Measurements from ENCODE around the gene PRDM7.

PRDM7 gene

DNA sequence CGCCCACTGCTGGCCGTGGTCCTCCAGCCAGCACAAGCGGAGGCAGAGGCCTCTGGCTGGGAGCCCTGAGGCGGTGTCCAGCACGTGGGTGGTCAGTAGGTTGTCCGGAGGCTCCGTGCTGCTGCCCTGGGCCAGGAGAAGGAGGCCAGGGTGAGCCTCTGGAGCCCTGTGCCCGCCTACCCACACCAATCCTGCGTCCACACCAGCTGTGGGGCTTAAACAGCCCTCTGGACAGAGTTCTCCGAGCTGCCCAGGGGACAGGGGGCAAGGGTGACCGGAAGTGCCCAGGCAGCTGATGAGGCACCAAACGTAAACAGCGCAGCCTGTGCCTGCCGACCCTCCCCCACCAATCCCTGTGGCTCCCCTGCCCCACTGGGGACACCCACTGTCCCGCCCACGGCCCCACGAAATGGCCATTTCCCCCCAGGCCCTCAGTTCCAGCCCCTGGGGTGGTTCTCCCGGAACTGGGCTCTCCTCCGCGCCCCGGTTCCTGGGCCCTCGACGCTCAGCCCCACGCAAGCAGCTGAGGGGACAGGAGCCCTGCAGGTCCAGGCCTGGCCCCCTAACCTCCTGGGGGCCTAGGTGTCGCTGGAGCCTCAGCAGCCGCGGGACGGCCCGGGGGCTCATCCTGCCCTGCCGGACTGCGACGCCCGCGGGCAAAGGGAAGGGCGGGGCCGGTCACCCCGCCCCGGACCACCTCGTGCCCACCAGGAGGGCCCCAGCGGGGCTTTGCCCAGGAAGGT is 30.0 kb downstream of the PRDM7 start:
- DNase-seq (ENCODE audit: extremely low spot score), result no peak
- no peak for TF ChIP-seq HDGF (IDR thresholded peaks at IDR 0.05; ENCODE audit: borderline replicate concordance)
- TF ChIP-seq L3MBTL2 (conservative IDR thresholded peaks at IDR 0.05), result peak; percentile 66
- POLR2A ChIA-PET, result interaction anchor here (0.6 to 1.4 kb wide), 8 partner anchors 10 to 327 kb away, joined by 3 to 5 read pairs (median 4); partner anchors contain the start of gene DBNDD1
- CTCF ChIA-PET, result no interaction called here

DNA sequence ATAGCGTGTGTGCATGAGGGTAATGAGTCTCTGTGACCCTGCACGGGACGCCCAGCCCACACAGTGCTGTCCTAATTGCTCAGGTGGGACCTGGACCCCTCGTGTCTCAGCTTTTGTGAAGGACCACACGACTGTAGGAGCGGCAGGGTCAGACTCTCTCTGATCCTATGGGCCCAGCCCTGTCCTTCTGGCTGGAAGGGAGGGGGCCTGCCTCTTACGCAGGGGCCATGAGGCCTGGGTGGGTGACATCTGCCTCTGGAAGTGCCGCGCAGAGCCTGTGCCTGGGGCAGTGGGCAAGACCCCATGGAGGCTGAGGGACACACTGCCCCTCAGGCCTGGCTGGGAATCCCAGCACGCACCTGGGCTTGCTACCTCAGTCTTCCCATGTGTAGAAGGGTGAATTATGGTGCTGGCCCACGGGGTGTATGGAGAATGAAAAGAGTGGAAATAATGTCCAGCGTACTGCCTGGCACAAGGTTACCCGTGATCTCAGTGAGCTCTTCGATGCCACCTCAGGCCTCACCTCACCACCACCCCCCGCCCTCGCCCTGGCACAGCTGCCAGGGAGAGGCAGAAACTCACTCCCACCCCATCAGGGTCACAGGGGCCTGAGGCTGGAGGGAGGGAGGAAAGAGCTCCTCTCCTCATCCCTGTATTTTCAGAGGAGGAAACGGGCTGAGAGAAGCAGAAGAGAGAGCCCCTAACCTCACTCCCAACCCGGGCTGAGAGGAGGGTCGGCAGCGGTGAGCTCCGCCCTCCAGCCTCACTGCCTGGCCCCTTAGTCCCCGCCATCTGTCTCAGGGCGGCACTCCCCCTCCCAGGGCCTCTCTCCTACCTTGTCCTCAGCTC is 30.8 kb downstream of the PRDM7 start:
- peak; percentile 46 for DNase-seq (ENCODE audit: extremely low spot score)
- ChIA-PET POLR2A (interaction anchor here (0.6 to 1.4 kb wide), 8 partner anchors 9 to 326 kb away, joined by 3 to 5 read pairs (median 4); partner anchors contain the start of gene DBNDD1), CTCF (no interaction called here)
- no peak for TF ChIP-seq TARDBP (IDR thresholded peaks at IDR 0.05)
- TF ChIP-seq NFRKB (IDR thresholded peaks at IDR 0.05), result no peak
- no peak for TF ChIP-seq L3MBTL2 (conservative IDR thresholded peaks at IDR 0.05)
- TF ChIP-seq LEF1 (IDR thresholded peaks at IDR 0.05; ENCODE audit: borderline replicate concordance), result no peak

DNA sequence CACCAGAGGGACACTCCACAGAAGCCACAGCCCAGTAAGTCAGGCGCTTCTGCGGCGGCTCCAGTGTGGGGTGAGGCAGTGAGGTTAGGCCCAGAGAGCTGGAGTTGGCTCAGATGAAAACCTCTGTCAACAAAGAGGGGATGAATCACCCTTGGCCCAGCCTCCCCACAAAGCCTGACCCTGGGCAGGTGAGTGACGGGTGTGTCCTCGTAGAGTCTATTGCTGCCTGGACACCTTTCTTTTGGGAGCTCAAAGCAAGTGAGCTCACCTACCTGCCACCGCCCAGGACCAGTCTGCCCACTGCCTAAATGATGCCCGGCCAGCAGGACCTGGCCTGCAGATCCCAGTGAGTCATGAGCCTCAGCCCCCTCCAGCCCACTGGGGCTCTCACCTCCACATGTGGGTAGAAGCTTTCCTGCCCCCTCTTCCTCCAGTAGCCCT is 33.0 kb downstream of the PRDM7 start:
- CTCF ChIA-PET, result no interaction called here
- no peak for DNase-seq (ENCODE audit: extremely low spot score)
- POLR2A ChIA-PET, result no interaction called here
- TF ChIP-seq HDGF (IDR thresholded peaks at IDR 0.05; ENCODE audit: borderline replicate concordance) (no peak), LEF1 (IDR thresholded peaks at IDR 0.05; ENCODE audit: borderline replicate concordance) (no peak), CTBP1 (IDR thresholded peaks at IDR 0.05; ENCODE audit: borderline replicate concordance) (no peak), NFRKB (IDR thresholded peaks at IDR 0.05) (no peak), FOXK2 (IDR thresholded peaks at IDR 0.05) (no peak), SUZ12 (IDR thresholded peaks at IDR 0.05) (no peak), ELF4 (IDR thresholded peaks at IDR 0.05) (no peak), ZNF384 (IDR thresholded peaks at IDR 0.05) (no peak), SP1 (IDR thresholded peaks at IDR 0.05) (no peak)

DNA sequence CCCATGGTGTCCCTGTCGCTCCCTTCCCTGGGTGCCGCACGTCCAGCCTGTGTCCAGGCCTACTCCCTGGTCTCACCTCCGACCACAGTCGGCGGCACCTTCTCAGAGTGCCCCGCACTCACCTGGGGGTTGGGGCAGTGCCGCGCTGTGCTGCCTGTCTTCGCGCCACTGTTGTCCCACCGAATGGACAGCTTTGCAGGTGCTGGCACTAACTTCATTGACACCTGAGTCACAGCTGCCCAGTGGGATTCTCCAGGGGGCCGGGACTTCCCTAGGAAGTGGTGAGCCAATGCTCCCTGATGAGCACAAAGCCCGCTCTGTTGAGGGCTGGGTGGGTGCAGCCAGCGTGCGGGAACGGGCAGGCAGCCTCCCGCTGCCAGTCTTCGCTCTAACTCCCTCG is 33.6 kb downstream of the PRDM7 start:
- ChIA-PET CTCF (no interaction called here), POLR2A (no interaction called here)
- DNase-seq (ENCODE audit: extremely low spot score), result no peak
- TF ChIP-seq LEF1 (IDR thresholded peaks at IDR 0.05; ENCODE audit: borderline replicate concordance), result no peak
- no peak for TF ChIP-seq FOXA1 (IDR thresholded peaks at IDR 0.05)
- TF ChIP-seq FOXK2 (IDR thresholded peaks at IDR 0.05), result no peak
- TF ChIP-seq SP1 (IDR thresholded peaks at IDR 0.05), result no peak

DNA sequence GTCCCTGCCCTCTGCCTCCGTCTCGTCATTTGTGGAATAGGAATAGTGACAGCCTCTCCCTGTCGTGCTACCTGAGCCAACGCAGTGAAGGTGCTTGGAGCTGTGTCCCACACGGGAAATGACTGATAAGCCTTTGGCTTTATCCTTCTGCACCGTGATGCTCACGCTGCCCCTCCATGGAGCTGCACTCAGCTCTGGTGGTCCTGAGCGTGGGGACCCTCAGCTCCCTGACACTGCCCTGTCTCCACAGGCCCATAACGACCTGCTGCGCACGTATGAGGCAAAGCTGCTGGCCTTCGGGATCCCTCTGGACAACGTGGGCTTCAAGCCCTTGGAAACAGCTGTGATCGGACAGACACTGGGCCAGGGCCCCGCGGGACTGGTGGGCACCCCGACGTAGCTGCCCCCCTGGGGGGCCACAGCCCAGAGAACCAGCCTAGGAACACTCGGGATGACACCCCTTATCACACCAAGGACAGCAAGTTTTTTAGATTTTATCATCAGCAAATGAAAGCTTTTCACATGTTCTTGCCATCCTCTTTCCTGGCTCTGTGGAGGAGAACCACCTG is 34.1 kb downstream of the PRDM7 start:
- no peak for DNase-seq (ENCODE audit: extremely low spot score)
- ChIA-PET CTCF (no interaction called here), POLR2A (no interaction called here)
- TF ChIP-seq CTBP1 (IDR thresholded peaks at IDR 0.05; ENCODE audit: borderline replicate concordance) (no peak), L3MBTL2 (conservative IDR thresholded peaks at IDR 0.05) (no peak), TARDBP (IDR thresholded peaks at IDR 0.05) (no peak), HDGF (IDR thresholded peaks at IDR 0.05; ENCODE audit: borderline replicate concordance) (no peak), SP1 (IDR thresholded peaks at IDR 0.05) (no peak), ZNF384 (IDR thresholded peaks at IDR 0.05) (no peak), FOXK2 (IDR thresholded peaks at IDR 0.05) (no peak), FOXA1 (IDR thresholded peaks at IDR 0.05) (no peak), ARNT (IDR thresholded peaks at IDR 0.05) (no peak), SUZ12 (IDR thresholded peaks at IDR 0.05) (no peak), NFRKB (IDR thresholded peaks at IDR 0.05) (no peak), LEF1 (IDR thresholded peaks at IDR 0.05; ENCODE audit: borderline replicate concordance) (no peak), BHLHE40 (IDR thresholded peaks at IDR 0.05; ENCODE audit: borderline replicate concordance) (no peak), ELF4 (IDR thresholded peaks at IDR 0.05) (no peak)
- TF ChIP-seq, protein P1, sequence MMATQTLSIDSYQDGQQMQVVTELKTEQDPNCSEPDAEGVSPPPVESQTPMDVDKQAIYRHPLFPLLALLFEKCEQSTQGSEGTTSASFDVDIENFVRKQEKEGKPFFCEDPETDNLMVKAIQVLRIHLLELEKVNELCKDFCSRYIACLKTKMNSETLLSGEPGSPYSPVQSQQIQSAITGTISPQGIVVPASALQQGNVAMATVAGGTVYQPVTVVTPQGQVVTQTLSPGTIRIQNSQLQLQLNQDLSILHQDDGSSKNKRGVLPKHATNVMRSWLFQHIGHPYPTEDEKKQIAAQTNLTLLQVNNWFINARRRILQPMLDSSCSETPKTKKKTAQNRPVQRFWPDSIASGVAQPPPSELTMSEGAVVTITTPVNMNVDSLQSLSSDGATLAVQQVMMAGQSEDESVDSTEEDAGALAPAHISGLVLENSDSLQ (IDR thresholded peaks at IDR 0.05), result no peak

DNA sequence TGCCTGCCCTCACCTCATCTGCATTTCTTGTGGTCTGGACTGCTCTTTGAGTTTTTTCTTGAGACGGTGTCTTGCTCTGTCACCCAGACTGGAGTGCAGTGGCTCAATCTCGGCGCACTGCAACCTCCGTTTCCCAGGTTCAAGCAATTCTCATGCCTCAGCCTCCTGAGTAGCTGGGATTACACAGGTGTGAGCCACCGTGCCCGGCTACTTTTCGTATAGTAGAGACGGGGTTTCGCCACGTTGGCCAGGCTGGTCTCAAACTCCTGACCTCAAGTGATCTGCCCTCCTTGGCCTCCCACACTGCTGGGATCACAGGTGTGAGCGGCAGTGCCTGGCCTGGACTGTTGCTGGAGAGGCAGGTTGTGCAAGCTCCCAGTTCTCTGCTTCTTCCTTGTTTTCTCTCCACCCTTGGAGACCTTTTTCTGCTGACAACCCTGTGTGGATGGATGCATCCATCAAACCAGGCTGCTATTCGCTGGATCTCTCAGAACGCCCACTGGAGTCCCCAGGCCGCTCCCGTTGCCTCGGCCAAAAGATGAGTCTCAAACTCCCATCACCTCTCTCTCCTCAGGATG is 35.1 kb downstream of the PRDM7 start:
- DNase-seq (ENCODE audit: extremely low spot score), result no peak
- ChIA-PET POLR2A (no interaction called here), CTCF (no interaction called here)
- TF ChIP-seq CTBP1 (IDR thresholded peaks at IDR 0.05; ENCODE audit: borderline replicate concordance) (no peak), ELF4 (IDR thresholded peaks at IDR 0.05) (no peak), HDGF (IDR thresholded peaks at IDR 0.05; ENCODE audit: borderline replicate concordance) (no peak), TARDBP (IDR thresholded peaks at IDR 0.05) (no peak)

DNA sequence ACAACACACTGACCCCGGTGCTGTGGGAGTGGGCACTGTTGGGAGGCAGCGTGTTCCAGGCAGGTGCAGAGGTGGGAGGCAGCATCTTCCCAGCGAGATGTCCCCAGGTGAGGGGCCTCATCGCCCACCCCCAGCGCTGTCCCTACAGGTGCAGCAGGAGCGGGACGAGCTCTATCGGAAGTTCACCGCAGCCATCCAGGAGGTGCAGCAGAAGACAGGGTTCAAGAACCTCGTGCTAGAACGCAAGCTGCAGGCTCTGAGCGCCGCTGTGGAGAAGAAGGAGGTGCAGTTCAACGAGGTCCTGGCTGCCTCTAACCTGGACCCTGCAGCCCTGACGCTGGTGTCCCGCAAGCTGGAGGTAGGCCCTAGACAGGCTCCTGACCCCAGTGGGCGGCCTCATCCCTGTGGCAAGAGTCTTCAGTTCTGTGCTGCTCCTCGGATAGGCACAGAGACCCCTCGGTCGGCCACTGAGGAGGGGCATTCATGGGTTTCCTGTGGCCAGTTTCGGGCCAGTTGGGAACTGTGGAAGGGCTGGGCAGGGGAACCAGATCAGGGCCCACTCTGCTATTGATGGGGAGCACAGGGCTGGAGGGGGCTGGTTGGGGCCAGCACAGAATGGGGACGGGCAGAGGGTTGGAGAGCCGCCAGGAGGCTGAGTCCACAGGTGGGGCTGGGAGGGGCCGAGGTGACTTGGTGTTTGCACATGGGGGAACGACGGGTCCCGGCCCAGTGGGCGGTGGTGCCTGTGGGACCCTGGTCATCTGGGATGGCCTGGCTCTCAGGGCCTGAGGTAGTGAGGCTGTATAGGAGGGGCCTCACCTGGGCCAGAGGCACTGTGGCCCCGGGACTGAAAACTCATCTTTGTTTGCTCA is 36.7 kb downstream of the PRDM7 start:
- TF ChIP-seq ZNF384 (IDR thresholded peaks at IDR 0.05) (no peak), FOXM1 (IDR thresholded peaks at IDR 0.05; ENCODE audit: borderline replicate concordance) (no peak)
- CTCF ChIA-PET, result no interaction called here
- DNase-seq (ENCODE audit: extremely low spot score), result no peak
- POLR2A ChIA-PET, result no interaction called here
